ENCODE data around the gene HCN2.

DNA sequence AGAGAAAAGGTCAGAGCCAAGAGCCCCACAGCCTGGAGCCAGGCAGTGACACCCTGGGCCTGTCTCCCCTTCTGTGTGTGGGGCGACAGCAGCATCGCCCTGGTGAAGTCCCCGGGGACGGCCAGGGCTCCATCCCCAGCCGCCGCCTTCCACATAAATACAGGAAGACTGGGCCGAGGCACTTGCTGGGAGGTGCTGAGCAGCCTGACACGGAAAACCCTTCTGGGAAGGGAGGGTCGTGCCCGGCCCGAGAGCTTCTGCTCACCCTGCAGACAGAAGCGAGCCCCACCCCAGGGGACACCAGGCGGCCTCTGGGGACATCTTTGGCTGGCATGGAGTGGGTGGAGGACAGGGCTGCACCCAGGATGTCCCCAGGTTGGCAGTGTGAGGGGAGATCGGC lies 55.1 kb downstream of the HCN2 start:
- TF ChIP-seq CTCF (IDR thresholded peaks at IDR 0.05; ENCODE audit: insufficient read depth, low read depth, low read length) (no peak), EZH2 (IDR thresholded peaks at IDR 0.05; ENCODE audit: insufficient read depth, low read length) (no peak)
